DMS114 treated with DMSO at 0.1 percent for 48 hours (cell line): ENCODE results near the gene SPRED2.

Experiments used
- DNase-seq: peaks from one replicate; lab custom pipeline; 2025; ENCODE audit not compliant: unreplicated experiment; lab: John Stamatoyannopoulos, UW

Gene SPRED2

GRCh38 chr2:65369980-65370379 lies 62.4 kb downstream of the SPRED2 start:
- no peak for DNase-seq

GRCh38 chr2:65369574-65369973 lies 62.8 kb downstream of the SPRED2 start:
- DNase-seq: no peak

- no peak for DNase-seq
These were observed 63.9 kb downstream of the SPRED2 start for GRCh38 chr2:65368468-65368867.

DNA sequence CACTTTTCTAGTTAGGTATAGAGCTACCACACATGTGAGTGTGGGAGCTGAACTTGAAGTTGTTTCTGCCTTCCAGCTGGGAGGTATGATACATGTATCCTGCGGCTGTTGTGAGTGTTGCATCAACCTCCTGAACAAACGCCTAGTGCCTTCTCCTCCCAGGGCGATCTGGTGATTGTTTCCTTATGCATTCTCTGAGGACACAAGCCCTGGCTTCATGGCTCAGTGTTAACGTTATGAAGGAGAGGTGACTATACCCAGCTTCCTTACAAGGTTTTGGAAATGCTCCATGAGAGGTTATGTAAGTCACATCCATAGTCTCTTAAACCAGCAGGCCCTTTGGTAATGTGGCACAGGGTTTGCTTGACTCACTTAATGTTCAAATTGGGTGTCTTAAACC lies 64.9 kb downstream of the SPRED2 start:
- no peak for DNase-seq

- DNase-seq: no peak
These were observed 65.7 kb downstream of the SPRED2 start for GRCh38 chr2:65366595-65367125.

DNA sequence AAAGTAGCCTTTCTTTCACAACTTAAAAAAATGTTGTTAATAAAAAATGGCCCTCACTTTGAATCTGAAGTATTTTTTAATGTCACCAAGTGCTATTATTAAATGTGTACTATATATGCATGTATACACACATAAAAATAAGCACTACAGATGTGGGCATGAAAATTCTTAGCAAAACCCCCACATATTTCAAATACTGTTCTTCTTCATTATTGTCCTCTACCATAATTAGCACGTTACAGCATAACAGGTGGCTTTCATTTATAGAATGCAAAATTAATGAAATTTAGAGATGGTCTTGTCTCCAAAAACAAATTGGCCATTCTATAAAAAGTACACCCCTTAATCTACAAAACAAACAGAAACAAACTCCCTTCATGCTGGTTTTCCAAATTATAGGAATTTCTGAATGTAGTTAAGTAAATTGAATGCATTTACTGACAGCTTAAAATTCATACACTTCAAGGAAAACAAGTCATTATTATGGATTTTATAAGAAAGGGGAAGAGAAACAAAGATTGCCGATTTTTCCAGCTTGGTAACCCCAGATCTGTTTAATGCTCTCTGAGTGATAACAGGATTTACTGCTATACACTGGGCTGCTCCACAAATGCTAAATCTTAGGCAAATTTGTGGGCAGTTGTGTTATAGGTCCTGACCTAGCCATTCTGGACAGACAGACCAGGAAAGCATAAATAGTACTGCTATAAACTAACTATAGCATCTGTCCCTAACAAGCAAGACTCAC lies 67.2 kb downstream of the SPRED2 start:
- no peak for DNase-seq

- no peak for DNase-seq
These were observed 68.3 kb downstream of the SPRED2 start for GRCh38 chr2:65363879-65364666.

DNA sequence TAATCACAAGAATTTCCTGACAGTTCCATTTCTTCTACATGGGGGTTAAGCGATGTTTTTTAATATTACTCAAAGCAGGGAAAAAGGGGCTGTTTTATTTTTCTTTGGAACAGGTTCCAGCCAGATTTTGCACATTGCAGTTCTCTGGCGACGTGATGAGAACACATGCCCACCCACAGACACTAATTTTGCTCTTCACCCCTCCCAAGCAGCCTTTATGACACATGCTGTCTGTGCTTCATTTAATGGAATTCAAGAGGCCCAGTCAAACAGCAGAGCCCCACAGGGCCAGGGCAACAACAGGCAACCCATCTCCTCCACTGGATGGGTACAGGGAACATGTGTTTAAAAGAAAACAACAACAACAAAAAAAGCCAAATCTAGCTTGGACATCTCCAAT lies 70.8 kb downstream of the SPRED2 start:
- DNase-seq: no peak

DNA sequence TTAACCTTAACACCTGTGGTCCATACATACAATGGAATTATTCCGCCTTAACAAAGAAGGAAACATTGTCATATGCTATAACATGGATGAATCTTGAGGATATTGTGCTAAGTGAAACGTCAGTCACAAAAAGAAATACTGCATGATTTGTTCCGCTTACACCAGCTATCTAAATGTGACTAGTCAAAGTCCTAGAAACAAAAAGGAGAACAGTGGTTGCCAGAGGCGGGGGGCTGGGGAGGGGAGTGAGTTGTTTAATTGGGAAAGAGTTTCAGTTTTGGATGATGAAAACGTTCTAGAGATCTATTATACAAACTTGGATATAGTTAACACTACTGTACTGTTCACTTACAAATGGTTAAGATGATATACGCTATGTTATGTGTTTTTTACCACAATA lies 72.0 kb downstream of the SPRED2 start:
- DNase-seq: no peak

DNA sequence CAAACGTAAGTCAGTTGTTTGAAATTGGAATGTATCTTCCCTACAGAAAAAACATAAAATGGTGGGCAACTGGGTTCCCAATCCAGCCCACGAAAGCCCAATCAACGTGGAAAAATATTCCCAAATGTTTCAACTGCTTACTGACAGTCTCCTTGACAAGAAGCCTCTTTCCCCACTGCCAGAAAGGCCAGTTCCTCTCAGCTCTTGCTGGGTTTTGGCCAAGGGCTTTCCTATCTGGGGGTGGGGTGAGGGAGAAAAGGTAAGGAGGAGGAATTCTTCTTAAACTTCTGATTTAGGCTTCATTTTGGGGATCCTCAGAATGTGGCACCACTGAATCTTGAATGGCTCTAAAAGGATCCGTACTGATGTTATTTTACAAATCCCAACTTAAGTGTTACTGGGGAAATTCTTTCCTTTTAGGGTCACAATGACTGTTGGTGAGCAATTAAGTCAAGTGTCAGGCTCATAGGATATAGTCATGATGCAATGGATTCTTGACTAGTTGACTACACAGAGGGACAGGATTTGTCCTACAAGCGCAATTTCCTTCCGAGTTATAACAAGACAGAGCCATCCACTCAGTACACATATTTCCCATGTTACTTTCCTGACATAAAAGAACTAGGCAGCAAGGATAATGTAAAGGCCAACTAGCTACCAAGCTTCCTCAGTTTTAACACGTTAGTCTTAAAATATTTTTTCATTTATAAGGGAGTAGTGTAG lies 73.6 kb downstream of the SPRED2 start:
- DNase-seq: no peak

DNA sequence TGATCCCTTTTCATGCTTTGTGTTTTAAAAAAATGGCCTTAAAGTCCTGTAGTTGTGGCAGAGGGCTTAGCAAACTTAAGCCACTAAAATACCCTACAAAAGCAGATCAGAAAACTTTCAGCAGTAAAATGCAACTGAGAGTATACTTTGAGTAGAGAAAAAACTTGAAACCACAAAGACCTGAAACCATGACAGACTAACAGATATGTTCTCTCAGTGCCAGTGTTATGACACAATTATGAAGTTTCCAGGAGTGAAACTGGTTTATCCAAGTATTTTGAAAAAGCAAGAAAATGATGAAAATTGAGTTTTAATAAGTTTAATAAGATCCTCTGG lies 74.5 kb downstream of the SPRED2 start:
- no peak for DNase-seq

- no peak for DNase-seq
These were observed 75.1 kb downstream of the SPRED2 start for GRCh38 chr2:65357095-65357958.

GRCh38 chr2:65355186-65355831 lies 77.1 kb downstream of the SPRED2 start:
- DNase-seq: no peak

DNA sequence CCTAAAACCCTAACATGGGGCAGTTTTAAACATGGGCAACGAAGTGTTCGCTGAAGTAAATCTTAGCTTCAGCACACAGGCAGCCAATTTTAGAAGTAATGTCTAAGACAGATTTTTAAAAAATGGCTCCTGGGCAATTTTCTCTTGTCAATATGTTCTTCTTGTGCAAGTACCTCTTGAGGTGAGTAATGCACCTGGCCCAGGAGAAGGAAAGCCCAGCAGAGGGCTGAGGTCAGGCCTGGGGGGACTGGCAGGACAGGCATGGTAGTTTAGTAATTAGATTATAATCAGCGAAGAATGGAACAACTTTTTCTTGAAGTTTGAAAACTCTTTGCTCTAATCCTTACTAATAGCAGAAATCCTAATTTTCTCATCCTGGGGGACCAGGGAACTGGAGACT lies 77.6 kb downstream of the SPRED2 start:
- DNase-seq: no peak

GRCh38 chr2:65353927-65354326 lies 78.5 kb downstream of the SPRED2 start:
- DNase-seq: no peak

DNA sequence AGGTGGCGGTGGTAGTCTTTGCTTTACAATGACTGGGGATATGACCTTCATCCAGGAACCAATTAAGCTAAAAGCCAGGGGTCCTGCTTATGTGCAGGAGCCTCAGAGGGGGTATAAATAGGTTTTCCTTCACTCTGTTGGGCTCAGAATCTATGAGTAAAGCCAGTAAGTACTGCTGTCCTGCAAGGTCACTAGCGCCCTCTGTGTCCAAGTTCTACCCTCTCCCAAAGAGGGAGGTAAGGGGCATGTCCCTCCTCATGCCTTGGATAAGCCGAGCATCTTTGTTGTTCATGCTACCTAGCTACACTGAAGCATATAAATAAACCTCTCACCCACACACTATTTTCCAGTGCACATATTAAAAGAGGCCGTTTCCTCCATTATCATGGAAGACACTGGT lies 79.4 kb downstream of the SPRED2 start:
- DNase-seq: no peak

DNA sequence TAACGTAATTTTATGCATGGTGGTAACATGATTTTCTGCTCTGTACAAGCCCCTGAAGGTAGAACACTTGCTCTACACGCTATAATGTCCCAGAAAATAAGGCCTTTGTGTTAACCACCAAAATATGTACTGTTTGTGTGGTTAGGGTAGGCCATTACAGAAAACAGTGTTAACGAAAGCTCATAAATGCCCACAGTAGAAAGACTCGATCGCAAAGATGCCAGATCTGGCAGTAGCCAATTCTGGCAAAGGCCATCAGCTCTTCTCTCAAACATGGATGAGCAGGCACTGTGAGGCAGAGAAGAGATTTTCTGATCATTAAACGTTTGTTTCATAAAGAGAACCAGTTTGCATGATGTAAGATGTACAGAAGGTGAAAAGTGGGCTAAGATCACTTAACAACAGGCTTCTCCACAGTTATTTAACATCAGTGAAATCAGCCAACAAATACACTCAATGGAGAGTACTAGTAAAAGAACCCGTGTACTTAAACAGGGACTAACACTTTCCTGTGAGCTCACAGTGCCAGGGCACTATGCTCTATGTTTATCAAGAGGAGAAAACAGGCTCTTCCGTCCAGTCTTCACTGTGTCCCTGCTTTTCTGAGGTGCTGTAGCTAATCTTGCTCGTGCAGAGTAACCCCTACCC lies 80.3 kb downstream of the SPRED2 start:
- DNase-seq: no peak

DNA sequence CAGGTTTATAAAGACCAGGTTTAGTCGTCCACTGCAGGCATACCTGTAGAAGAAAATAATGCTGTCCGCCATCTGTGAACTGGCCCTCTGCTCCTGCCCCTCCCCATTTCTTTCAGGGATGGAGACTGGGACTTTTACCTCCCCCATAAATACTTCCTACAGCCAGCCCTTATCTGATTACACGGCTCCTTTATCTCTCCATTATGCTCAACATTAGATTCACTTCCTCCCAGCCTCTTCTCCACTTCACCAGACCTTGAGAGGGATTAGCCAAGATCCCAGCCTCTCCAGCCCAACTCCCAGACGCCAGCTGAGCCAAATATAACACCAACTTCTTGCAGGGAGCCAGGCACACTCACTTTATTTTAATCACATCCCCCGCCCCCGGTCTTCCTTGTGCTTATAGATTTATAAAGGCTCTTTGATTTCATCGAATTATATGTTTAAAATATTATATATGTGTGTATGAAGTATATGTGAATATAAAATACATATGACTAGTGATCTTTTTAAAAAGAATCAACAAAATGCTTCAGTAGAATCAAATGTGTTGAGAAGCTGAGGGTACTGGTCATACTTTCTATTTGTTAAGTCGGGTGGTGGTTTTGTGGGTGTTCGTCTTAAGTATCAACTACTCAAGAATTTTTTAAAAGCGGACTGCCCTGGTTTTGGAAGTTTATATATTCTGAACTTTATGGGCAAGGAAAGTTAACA lies 81.0 kb downstream of the SPRED2 start:
- no peak for DNase-seq

GRCh38 chr2:65350651-65351056 lies 81.7 kb downstream of the SPRED2 start:
- no peak for DNase-seq
